A673 (cell line): Measurements from ENCODE around the gene AKTIP. TPM values are rescaled to one million over a fixed set of nuclear protein-coding genes. Genes with fewer than 3 reads are reported as not detected.

Source experiments
- BruUV-seq: library from RNA; stranded (reverse); fragments of 400-500 nt; replicated peaks from 2 replicates; lab custom pipeline; 2021; lab: Mats Ljungman, UMichigan
- CTCF ChIA-PET: fragments of 300-600 bp; sonication (Branson Sonifier 250); formaldehyde crosslinking; loops from one replicate; lab custom pipeline; 2022; ENCODE audit warnings: antibody characterized with exemption; lab: Charles Lee
- POLR2A ChIA-PET: fragments of 300-600 bp; sonication (Branson Sonifier 250); formaldehyde crosslinking; loops from one replicate; lab custom pipeline; 2022; ENCODE audit warnings: antibody characterized with exemption; ENCODE audit not compliant: low non-redundant PET; lab: Charles Lee
- DNase-seq: peaks from one replicate; pipeline ENCODE4 v3.0.0-alpha.2; 2015; ENCODE audit warnings: low spot score
- H3K27ac ChIP-seq: fragments of 200-600 bp; sonication (generic); 2 replicates; pipeline ENCODE4 v1.5.1; 2016; ENCODE audit warnings: mixed run types, low read depth, mild to moderate bottlenecking, mixed read lengths, antibody characterized with exemption, low read length; ENCODE audit not compliant: poor library complexity, severe bottlenecking
- H3K27me3 ChIP-seq: fragments of 200-600 bp; sonication (generic); replicated peaks from 2 replicates; pipeline ENCODE4 v1.6.1; 2017; ENCODE audit warnings: mixed run types, low read depth, mild to moderate bottlenecking, mixed read lengths, antibody characterized with exemption, low read length; ENCODE audit not compliant: insufficient read depth, poor library complexity
- H3K36me3 ChIP-seq: fragments of 200-600 bp; sonication (generic); 2 replicates; pipeline ENCODE4 v1.6.1; 2016; ENCODE audit warnings: mixed run types, mild to moderate bottlenecking, mixed read lengths, antibody characterized with exemption, low read length; ENCODE audit not compliant: insufficient read depth, poor library complexity, severe bottlenecking
- H3K4me1 ChIP-seq: fragments of 200-600 bp; sonication (generic); 2 replicates; pipeline ENCODE4 v1.6.1; 2017; ENCODE audit warnings: mixed run types, mild to moderate bottlenecking, mixed read lengths, antibody characterized with exemption, low read length; ENCODE audit not compliant: insufficient read depth, poor library complexity, severe bottlenecking
- H3K4me3 ChIP-seq: fragments of 200-600 bp; sonication (generic); 2 replicates; pipeline ENCODE4 v1.5.1; 2016; ENCODE audit warnings: low read depth, mixed run types, mild to moderate bottlenecking, mixed read lengths, low read length; ENCODE audit not compliant: poor library complexity, severe bottlenecking
- H3K9me3 ChIP-seq: fragments of 200-600 bp; sonication (generic); 2 replicates; pipeline ENCODE4 v1.6.1; 2016; ENCODE audit warnings: mixed run types, low read depth, mild to moderate bottlenecking, mixed read lengths, antibody characterized with exemption, low read length; ENCODE audit not compliant: poor library complexity, severe bottlenecking
- CTCF ChIP-seq: fragments of 300-800, 200-600 bp; sonication (generic); conservative IDR thresholded peaks from 2 replicates; pipeline ENCODE4 v1.5.1; 2017; ENCODE audit warnings: low read depth, mild to moderate bottlenecking, antibody characterized with exemption, low read length, moderate library complexity, mixed read lengths
- EZH2 ChIP-seq: fragments of 200-600 bp; sonication (generic); IDR thresholded peaks from 2 replicates; pipeline ENCODE4 v1.6.1; 2017; ENCODE audit warnings: borderline replicate concordance, low read depth, mild to moderate bottlenecking, mixed read lengths, antibody characterized with exemption, low read length; ENCODE audit not compliant: poor library complexity, severe bottlenecking
- intact Hi-C: fragments of 100-400 bp; cut with micrococcal nuclease; formaldehyde crosslinking; loops from one replicate; pipeline ENCODE4 v1.10.0; 2022; ENCODE audit not compliant: unreplicated experiment
- total RNA-seq: library from RNA; stranded (reverse); gene quantifications from 2 replicates; pipeline ENCODE4 v1.2.3, GENCODE V29; 2021

Gene AKTIP
- total RNA-seq, 1 experiment from 2014 or later, result 15.0 TPM

GRCh38 chr16:53492503-53492902, 10.5 kb downstream of the AKTIP start:
- ChIA-PET CTCF (no interaction called here), POLR2A (no interaction called here)
- no peak overlapping the region for H3K27ac ChIP-seq
- intact Hi-C loops, result no loop called here
- H3K4me1 ChIP-seq, result no peaks in the 10 kb centered on the region
- peaks cover 59% of the 10 kb centered on the region for H3K36me3 ChIP-seq
- no peak for DNase-seq
- H3K9me3 ChIP-seq, result no peaks in the 10 kb centered on the region
- no peaks in the 10 kb centered on the region for H3K27me3 ChIP-seq
- TF ChIP-seq EZH2, result no peak
- H3K4me3 ChIP-seq, result no peak overlapping the region
- BruUV-seq, result no TSS peak

GRCh38 chr16:53489755-53490154, 13.3 kb downstream of the AKTIP start:
- Histone ChIP-seq H3K27me3 (no peaks in the 10 kb centered on the region), H3K9me3 (no peaks in the 10 kb centered on the region), H3K27ac (no peak overlapping the region), H3K4me1 (no peaks in the 10 kb centered on the region), H3K4me3 (no peak overlapping the region), H3K36me3 (peaks cover 64% of the 10 kb centered on the region)
- no peak for DNase-seq
- CTCF ChIA-PET, result no interaction called here
- TF ChIP-seq CTCF, result no peak
- TF ChIP-seq EZH2, result no peak
- POLR2A ChIA-PET, result no interaction called here
- BruUV-seq, result no TSS peak
- intact Hi-C loops, result no loop called here

- ChIA-PET CTCF (no interaction called here), POLR2A (no interaction called here)
- Histone ChIP-seq H3K9me3 (no peaks in the 10 kb centered on the region), H3K27me3 (no peaks in the 10 kb centered on the region), H3K4me1 (no peaks in the 10 kb centered on the region), H3K4me3 (no peak overlapping the region), H3K27ac (no peak overlapping the region), H3K36me3 (peaks cover 59% of the 10 kb centered on the region)
- intact Hi-C loops, result no loop called here
- no peak for TF ChIP-seq CTCF
- DNase-seq, result no peak
- no TSS peak for BruUV-seq
Observed at GRCh38 chr16:53486230-53486629, 16.8 kb downstream of the AKTIP start.

DNA sequence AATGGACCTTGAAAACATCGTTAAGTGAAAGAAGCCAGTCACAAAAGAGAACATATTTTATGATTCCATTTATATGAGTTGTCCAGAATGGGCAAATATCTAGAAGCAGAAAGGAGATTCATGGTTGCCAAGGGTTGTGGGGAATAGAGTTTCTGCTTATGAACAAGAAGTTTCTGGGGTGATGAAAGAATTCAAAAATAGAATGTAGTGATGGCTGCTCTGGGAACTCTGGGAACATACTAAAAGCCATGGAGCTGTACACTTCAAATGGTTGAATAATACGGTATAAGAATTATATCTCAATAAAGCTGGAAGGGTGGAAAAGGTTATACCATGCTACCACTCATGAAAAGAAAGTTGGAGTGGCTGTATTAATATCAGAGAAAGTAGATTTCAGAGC, 18.5 kb downstream of the AKTIP start:
- CTCF ChIA-PET, result no interaction called here
- H3K27ac ChIP-seq, result no peak overlapping the region
- H3K4me1 ChIP-seq, result no peaks in the 10 kb centered on the region
- no peak overlapping the region for H3K4me3 ChIP-seq
- H3K27me3 ChIP-seq, result no peaks in the 10 kb centered on the region
- intact Hi-C loops, result no loop called here
- BruUV-seq, result no TSS peak
- TF ChIP-seq EZH2 (no peak), CTCF (no peak)
- DNase-seq, result no peak
- POLR2A ChIA-PET, result no interaction called here
- no peaks in the 10 kb centered on the region for H3K9me3 ChIP-seq
- H3K36me3 ChIP-seq, result peaks cover 57% of the 10 kb centered on the region
